ENCODE measurements around the gene DUX4. TPM values are rescaled to one million over a fixed set of nuclear protein-coding genes. Genes with fewer than 3 reads are reported as not detected.
"Not testable (repeated sequence)": the region's sequence is repeated elsewhere in the genome, so short reads cannot be mapped to it uniquely, and the experiment has no call there.

Gene DUX4
- polyA plus RNA-seq (2012; ENCODE audit: insufficient read length, low read depth), result not detected

GRCh38 chr4:190173428-190173827, at the start of gene DUX4:
Gene DUX4 (plus strand): TSS chr4:190173774. CDS start chr4:190173774, 0 bp downstream.
- not testable (repeated sequence) for TF ChIP-seq SIN3A (IDR thresholded peaks at IDR 0.05; ENCODE audit: borderline replicate concordance, insufficient read depth, low read length); POLR2AphosphoS5 (IDR thresholded peaks at IDR 0.05; ENCODE audit: low read depth, low read length); FOXP2 (optimal IDR thresholded peaks at IDR 0.05; ENCODE audit: borderline replicate concordance, extremely low read depth, extremely low read length, insufficient read depth)
